Upper lobe of left lung (tissue), 6 donors: ENCODE results near the gene HSD3B2. TPM values are rescaled to one million over a fixed set of nuclear protein-coding genes. Genes with fewer than 3 reads are reported as not detected.

Experiments used
- ATAC-seq, 2 donors: fragments of 200-7000 bp; cut with Tn5 transposase; one replicate each; pipeline ENCODE4 v1.9.1; 2022; ENCODE audit warnings: mild to moderate bottlenecking in 2 of 2, moderate library complexity in 2 of 2; ENCODE audit not compliant: low FRiP score in 2 of 2
- DNase-seq, 2 donors: peaks; one replicate each; pipeline ENCODE4 v3.0.0-alpha.2; 2019 to 2020
- H3K27ac ChIP-seq, 4 donors: fragments of 200-600 bp; sonication (generic); one replicate each; pipeline ENCODE4 v1.5.1; 2016 to 2019
- H3K27me3 ChIP-seq, 4 donors: fragments of 200-600 bp; sonication (generic); one replicate each; pipeline ENCODE4 v1.5.1; 2017 to 2019
- H3K36me3 ChIP-seq, 4 donors: fragments of 200-600 bp; sonication (generic); one replicate each; pipeline ENCODE4 v1.5.1; 2016 to 2019
- H3K4me1 ChIP-seq, 4 donors: fragments of 200-600 bp; sonication (generic); one replicate each; pipeline ENCODE4 v1.5.1; 2018 to 2019
- H3K4me3 ChIP-seq, 4 donors: fragments of 200-600 bp; sonication (generic); one replicate each; pipeline ENCODE4 v1.5.1; 2017 to 2019; ENCODE audit warnings: mild to moderate bottlenecking in 2 of 4, moderate library complexity in 1 of 4
- H3K9me3 ChIP-seq, 4 donors: fragments of 200-600 bp; sonication (generic); one replicate each; pipeline ENCODE4 v1.5.1; 2018 to 2019
- EP300 ChIP-seq, 4 donors: sonication (generic); formaldehyde crosslinking; IDR thresholded peaks; one replicate each; pipeline ENCODE4 v1.5.1; 2017; ENCODE audit warnings: antibody characterized with exemption in 4 of 4, control low read depth in 2 of 4
- POLR2A ChIP-seq, 4 donors: fragments of 450-650 bp; IDR thresholded peaks; one replicate each; pipeline ENCODE4 v1.5.1; 2016 to 2017; ENCODE audit warnings: antibody characterized with exemption in 4 of 4, mild to moderate bottlenecking in 2 of 4
- POLR2AphosphoS5 ChIP-seq, 2 donors: sonication (generic); formaldehyde crosslinking; IDR thresholded peaks; one replicate each; pipeline ENCODE4 v1.5.1; 2017; ENCODE audit warnings: antibody characterized with exemption in 2 of 2
- WGBS, 2 donors: methylation state at CpG; one replicate each; pipeline ENCODE4 v1.1.5; 2017 to 2018; 5-methylcytosine and 5-hydroxymethylcytosine counted together
- total RNA-seq, 6 donors: library from RNA; depleted of rRNA in 4 of 6; stranded (reverse); fragments of >200 nt in 4 of 6; gene quantifications; one replicate each; pipeline versions ENCODE4 v1.1.0 to v1.2.1, GENCODE V29; 2016 to 2021
- TF ChIP-seq, protein P1 (sequence below), 6 experiments: fragments of 450-650 bp in 4 of 6; fragments of 200-600 bp in 2 of 6; sonication (generic) in 2 of 6; IDR thresholded peaks; one replicate each; pipeline ENCODE4 v1.5.1; 2016 to 2019; ENCODE audit warnings: antibody characterized with exemption in 6 of 6
- donor health status: DM: no; HTN: no; CAD: no; lungs with moderate emphysema.
- donor health status: DM: no; HTN: yes; CAD: no; lungs with severe emphysema.

The HSD3B2 gene
- total RNA-seq, 6 donors from 2014 or later, result 2.1 TPM; not detected in 4

DNA sequence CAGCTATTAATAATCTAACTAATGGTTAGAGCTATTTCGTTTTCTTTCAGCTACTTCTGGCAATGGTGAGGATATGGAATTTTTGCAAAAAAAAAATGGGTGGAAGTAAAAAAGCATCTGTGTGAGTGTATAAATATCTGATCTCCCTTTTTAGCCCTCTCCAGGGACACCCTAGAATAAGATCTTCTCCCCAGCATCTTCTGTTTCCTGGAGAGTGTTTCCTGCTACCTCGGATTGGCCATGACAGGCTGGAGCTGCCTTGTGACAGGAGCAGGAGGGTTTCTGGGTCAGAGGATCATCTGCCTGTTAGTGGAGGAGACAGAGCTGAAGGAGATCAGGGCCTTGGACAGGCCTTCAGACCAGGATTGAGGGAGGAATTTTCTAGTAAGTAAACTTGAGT is 23.8 kb downstream of the HSD3B2 start:
- ATAC-seq (no peak), DNase-seq (no peak)
- 60 to 64% methylated on average over 2 of the region's 2 CpGs for WGBS, 2 donors
- Histone ChIP-seq H3K4me3 (no peak overlapping the region), H3K27me3 (no peaks in the 10 kb centered on the region), H3K4me1 (no peaks in the 10 kb centered on the region), H3K9me3 (no peaks in the 10 kb centered on the region), H3K27ac (no peak overlapping the region), H3K36me3 (no peaks in the 10 kb centered on the region)
- TF ChIP-seq EP300 (IDR thresholded peaks at IDR 0.05) (no peak), POLR2AphosphoS5 (IDR thresholded peaks at IDR 0.05) (no peak), POLR2A (IDR thresholded peaks at IDR 0.05) (no peak)
- TF ChIP-seq, protein P1, sequence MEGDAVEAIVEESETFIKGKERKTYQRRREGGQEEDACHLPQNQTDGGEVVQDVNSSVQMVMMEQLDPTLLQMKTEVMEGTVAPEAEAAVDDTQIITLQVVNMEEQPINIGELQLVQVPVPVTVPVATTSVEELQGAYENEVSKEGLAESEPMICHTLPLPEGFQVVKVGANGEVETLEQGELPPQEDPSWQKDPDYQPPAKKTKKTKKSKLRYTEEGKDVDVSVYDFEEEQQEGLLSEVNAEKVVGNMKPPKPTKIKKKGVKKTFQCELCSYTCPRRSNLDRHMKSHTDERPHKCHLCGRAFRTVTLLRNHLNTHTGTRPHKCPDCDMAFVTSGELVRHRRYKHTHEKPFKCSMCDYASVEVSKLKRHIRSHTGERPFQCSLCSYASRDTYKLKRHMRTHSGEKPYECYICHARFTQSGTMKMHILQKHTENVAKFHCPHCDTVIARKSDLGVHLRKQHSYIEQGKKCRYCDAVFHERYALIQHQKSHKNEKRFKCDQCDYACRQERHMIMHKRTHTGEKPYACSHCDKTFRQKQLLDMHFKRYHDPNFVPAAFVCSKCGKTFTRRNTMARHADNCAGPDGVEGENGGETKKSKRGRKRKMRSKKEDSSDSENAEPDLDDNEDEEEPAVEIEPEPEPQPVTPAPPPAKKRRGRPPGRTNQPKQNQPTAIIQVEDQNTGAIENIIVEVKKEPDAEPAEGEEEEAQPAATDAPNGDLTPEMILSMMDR (IDR thresholded peaks at IDR 0.05), result no peak

DNA sequence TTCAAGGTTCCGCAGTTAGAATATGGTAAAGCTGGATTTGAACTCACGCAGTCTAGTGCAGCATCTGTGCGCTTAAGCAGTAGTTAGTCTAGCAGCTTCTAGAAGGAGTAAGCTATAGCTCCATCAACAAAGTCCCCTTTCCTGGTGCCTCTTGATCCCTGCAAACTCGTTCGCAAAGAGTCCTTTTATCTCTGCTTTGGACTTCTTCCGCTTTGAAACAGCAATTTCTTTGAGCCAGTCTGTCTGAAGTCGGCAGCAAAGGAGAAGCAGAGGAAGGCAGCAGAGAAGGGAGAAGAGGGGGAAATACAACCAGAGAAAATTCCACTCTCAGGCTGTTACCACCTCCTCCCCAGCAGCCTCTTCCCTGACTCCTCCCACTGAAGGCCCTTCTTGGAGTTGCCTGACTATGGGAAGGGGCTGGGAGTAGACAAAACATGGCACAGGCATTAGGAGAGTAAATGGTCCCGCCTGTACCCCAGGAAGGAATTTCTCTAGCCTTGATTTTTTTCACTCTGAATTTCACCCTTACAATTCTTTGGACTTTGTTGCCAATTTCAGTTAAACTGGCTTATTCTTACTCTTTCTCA is 25.9 kb downstream of the HSD3B2 start:
- DNase-seq (no peak), ATAC-seq (no peak)
- 63 to 68% methylated on average over 8 of the region's 8 CpGs for WGBS, 2 donors
- TF ChIP-seq, protein P1 (IDR thresholded peaks at IDR 0.05), result no peak
- TF ChIP-seq POLR2A (IDR thresholded peaks at IDR 0.05) (no peak), EP300 (IDR thresholded peaks at IDR 0.05) (no peak), POLR2AphosphoS5 (IDR thresholded peaks at IDR 0.05) (no peak)
- no peak overlapping the region for H3K4me3 ChIP-seq
- H3K4me1 ChIP-seq, result no peaks in the 10 kb centered on the region
- H3K9me3 ChIP-seq, result no peaks in the 10 kb centered on the region
- H3K27ac ChIP-seq, result no peak overlapping the region
- no peaks in the 10 kb centered on the region for H3K27me3 ChIP-seq
- no peaks in the 10 kb centered on the region for H3K36me3 ChIP-seq

DNA sequence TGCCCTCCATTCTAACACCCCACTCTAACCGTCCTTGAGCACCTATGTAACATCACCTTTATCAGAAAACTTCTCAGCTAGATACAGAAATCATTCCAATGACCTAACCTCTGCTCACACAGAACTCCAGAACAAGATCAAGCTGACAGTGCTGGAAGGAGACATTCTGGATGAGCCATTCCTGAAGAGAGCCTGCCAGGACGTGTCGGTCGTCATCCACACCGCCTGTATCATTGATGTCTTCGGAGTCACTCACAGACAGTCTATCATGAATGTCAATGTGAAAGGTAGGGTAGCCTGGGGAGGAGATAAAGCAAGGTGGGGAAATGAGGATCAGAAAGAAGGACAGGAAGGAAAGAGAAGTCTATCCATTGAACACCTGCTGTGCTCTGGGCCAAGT is 27.8 kb downstream of the HSD3B2 start:
- Histone ChIP-seq H3K4me3 (no peak overlapping the region), H3K4me1 (no peaks in the 10 kb centered on the region), H3K36me3 (no peaks in the 10 kb centered on the region), H3K9me3 (no peaks in the 10 kb centered on the region), H3K27ac (no peak overlapping the region), H3K27me3 (no peaks in the 10 kb centered on the region)
- DNase-seq, result no peak
- no peak for ATAC-seq
- no peak for TF ChIP-seq EP300 (IDR thresholded peaks at IDR 0.05)
- no peak for TF ChIP-seq POLR2AphosphoS5 (IDR thresholded peaks at IDR 0.05)
- WGBS, 2 donors, result 79 to 84% methylated on average over 6 of the region's 6 CpGs

DNA sequence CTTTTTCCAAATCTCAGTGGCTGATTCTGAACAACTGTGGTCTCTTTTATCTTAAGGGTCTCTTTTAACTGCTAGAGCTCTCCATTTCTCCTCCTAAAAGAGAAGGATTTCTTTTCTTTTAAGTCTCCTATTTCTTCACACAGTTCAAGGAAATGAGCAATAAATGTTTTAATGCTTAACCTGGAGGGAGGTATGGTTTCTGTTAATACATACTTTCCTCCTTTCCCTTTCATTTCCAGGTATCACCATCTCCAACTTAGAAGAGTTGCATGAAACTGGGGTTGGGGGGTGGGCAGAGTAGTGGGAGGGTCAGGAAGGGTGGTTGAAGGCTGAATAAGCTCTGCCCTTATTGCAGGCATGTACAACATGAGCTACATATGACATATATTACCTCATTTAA is 31.4 kb downstream of the HSD3B2 start:
- no peak overlapping the region for H3K27ac ChIP-seq
- H3K27me3 ChIP-seq, result no peaks in the 10 kb centered on the region
- no peak for DNase-seq
- H3K4me1 ChIP-seq, result no peaks in the 10 kb centered on the region
- no peaks in the 10 kb centered on the region for H3K9me3 ChIP-seq
- H3K36me3 ChIP-seq, result no peaks in the 10 kb centered on the region
- TF ChIP-seq POLR2AphosphoS5 (IDR thresholded peaks at IDR 0.05) (no peak), POLR2A (IDR thresholded peaks at IDR 0.05) (no peak), EP300 (IDR thresholded peaks at IDR 0.05) (no peak)
- TF ChIP-seq, protein P1 (IDR thresholded peaks at IDR 0.05), result no peak
- ATAC-seq, result no peak
- no peak overlapping the region for H3K4me3 ChIP-seq

DNA sequence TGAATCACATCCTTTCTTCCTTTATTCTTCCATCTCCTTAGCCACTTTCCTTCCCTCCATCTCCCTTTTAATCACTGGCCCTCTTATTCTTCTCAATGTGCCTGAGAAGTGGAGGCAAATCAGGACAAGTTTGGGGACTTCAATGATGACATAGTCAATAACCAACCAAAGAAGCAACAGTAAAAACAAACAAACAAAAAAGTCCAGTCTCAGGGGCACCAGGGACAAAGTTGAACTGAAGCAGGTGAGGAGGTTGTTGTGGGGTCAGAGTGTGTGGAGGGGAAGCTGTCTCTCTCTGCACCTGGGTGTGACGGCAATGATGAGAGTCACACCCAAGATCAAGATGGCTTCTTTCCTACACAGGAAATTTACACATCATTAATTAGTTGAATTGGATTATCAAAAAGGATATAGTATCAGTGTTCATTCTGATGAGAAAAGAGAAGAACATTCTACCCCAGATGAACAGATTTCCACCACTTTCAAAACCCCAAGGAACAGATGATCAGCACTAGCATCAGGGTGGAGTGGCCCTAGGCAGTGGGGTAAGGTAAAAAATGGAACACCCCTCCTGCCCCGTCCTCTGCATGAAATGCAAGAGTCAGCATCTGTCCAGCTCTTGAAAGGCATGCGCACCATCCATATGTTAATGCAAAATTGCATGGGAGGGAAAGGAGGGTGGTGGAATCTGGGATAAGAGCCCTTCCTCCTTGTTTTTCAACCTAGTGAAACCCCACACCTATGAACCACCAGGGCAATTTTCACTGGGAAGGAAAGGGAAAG is 32.6 kb downstream of the HSD3B2 start:
- H3K36me3 ChIP-seq, result no peaks in the 10 kb centered on the region
- H3K27ac ChIP-seq, result no peak overlapping the region
- H3K27me3 ChIP-seq, result no peaks in the 10 kb centered on the region
- WGBS, 2 donors, result 86 to 89% methylated on average over 3 of the region's 3 CpGs
- no peak for TF ChIP-seq POLR2AphosphoS5 (IDR thresholded peaks at IDR 0.05)
- TF ChIP-seq, protein P1 (IDR thresholded peaks at IDR 0.05), result no peak
- TF ChIP-seq POLR2A (IDR thresholded peaks at IDR 0.05), result no peak
- no peak for TF ChIP-seq EP300 (IDR thresholded peaks at IDR 0.05)
- DNase-seq (no peak), ATAC-seq (no peak)
- H3K4me1 ChIP-seq, result no peaks in the 10 kb centered on the region
- H3K9me3 ChIP-seq, result no peaks in the 10 kb centered on the region
- no peak overlapping the region for H3K4me3 ChIP-seq
